RWPE2 (cell line): ENCODE results near the gene CHST1.

ENCODE experiments used
- ATAC-seq: fragments of 200-7000 bp; cut with Tn5 transposase; 3 replicates; pipeline ENCODE4 v1.9.1; 2021; ENCODE audit warnings: low read depth
- DNase-seq: peaks from one replicate; pipeline ENCODE4 v3.0.0-alpha.2; 2020; ENCODE audit warnings: low spot score
- H3K27ac ChIP-seq: fragments of 450-650 bp; 2 replicates; pipeline ENCODE4 v1.5.1; 2017; ENCODE audit warnings: mild to moderate bottlenecking; ENCODE audit not compliant: poor library complexity, severe bottlenecking
- H3K27me3 ChIP-seq: fragments of 250-450 bp; sonication (Bioruptor Pico); 2 replicates; pipeline ENCODE4 v1.5.1; 2021; ENCODE audit warnings: mild to moderate bottlenecking, moderate library complexity; ENCODE audit not compliant: insufficient read depth, poor library complexity, severe bottlenecking
- H3K36me3 ChIP-seq: fragments of 250-450 bp; sonication (Bioruptor Pico); 2 replicates; pipeline ENCODE4 v1.5.1; 2020; ENCODE audit warnings: low read depth, mild to moderate bottlenecking, moderate library complexity
- H3K4me1 ChIP-seq: fragments of 250-450 bp; sonication (Bioruptor Pico); 2 replicates; pipeline ENCODE4 v1.5.1; 2021; ENCODE audit warnings: mild to moderate bottlenecking, moderate library complexity; ENCODE audit not compliant: insufficient read depth, poor library complexity, severe bottlenecking
- H3K4me3 ChIP-seq: fragments of 250-450 bp; sonication (Bioruptor Pico); 2 replicates; pipeline ENCODE4 v1.5.1; 2021; ENCODE audit warnings: mild to moderate bottlenecking, moderate library complexity; ENCODE audit not compliant: severe bottlenecking
- H3K9me3 ChIP-seq: fragments of 250-450 bp; sonication (Bioruptor Pico); 2 replicates; pipeline ENCODE4 v1.5.1; 2021; ENCODE audit warnings: mild to moderate bottlenecking, moderate library complexity; ENCODE audit not compliant: severe bottlenecking
- TF ChIP-seq, protein P1 (sequence below): fragments of 450-650 bp; IDR thresholded peaks from one replicate; pipeline ENCODE4 v1.5.1; 2017; ENCODE audit warnings: mild to moderate bottlenecking, moderate library complexity; ENCODE audit not compliant: poor library complexity, severe bottlenecking

Gene CHST1

DNA sequence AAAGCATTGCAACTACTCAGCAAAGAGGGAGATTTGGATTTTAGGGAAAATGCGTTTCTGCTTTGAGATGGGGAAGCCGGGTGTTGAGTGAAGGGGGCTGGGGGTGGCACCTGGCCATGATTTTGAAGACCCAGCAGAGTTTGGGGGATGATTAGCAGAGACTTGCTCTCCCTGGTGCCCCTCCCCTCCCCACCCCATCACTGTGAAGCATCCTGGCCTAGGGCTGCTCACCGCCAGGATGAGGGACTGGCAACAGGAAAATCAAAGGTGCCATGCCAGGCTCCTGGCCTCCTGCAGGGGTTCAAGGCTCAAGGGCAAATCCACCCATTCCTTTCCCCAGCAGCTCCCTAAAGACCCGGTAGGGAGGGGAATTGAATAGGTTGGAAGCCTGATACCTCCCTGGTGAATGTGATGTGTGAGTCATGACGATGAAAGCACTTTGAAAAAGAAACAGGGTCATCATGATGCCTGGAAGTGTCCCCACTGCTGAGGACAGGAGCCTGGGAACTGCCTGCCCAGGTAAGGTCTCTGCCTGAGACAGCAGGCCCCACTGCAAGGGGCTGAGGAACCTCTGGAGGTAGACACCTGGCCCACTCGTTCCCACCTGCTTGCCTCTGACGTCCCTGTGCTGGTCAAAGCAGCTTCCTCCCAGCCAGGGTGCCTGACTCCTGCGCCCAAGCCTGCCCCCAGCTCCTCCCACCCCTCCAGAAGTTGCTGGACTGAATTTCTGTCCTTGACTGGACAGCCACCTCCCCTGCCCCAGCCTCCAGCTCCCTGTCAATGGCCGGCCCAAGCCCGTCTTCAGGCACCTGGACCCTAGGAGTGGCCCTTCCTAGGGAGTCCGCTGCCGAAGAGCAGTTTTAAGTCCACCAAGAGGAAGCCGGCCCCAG lies 1.7 kb downstream of the CHST1 start:
- peaks cover 66% of the 10 kb centered on the region for H3K27me3 ChIP-seq

GRCh38 chr11:45662665-45663485 lies 2.5 kb downstream of the CHST1 start:
- Histone ChIP-seq H3K4me3 (no peak overlapping the region), H3K9me3 (no peaks in the 10 kb centered on the region), H3K4me1 (no peaks in the 10 kb centered on the region), H3K36me3 (no peaks in the 10 kb centered on the region), H3K27me3 (peaks cover 65% of the 10 kb centered on the region), H3K27ac (no peak overlapping the region)
- TF ChIP-seq, protein P1, sequence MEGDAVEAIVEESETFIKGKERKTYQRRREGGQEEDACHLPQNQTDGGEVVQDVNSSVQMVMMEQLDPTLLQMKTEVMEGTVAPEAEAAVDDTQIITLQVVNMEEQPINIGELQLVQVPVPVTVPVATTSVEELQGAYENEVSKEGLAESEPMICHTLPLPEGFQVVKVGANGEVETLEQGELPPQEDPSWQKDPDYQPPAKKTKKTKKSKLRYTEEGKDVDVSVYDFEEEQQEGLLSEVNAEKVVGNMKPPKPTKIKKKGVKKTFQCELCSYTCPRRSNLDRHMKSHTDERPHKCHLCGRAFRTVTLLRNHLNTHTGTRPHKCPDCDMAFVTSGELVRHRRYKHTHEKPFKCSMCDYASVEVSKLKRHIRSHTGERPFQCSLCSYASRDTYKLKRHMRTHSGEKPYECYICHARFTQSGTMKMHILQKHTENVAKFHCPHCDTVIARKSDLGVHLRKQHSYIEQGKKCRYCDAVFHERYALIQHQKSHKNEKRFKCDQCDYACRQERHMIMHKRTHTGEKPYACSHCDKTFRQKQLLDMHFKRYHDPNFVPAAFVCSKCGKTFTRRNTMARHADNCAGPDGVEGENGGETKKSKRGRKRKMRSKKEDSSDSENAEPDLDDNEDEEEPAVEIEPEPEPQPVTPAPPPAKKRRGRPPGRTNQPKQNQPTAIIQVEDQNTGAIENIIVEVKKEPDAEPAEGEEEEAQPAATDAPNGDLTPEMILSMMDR, result no peak
- DNase-seq, result no peak
- ATAC-seq, result peak; percentile 37; the same call in 1 of the 3 replicates

More for the DNA sequence above, 1.7 kb downstream of the CHST1 start:
- TF ChIP-seq, protein P1, result no peak
- no peak overlapping the region for H3K4me3 ChIP-seq
- H3K4me1 ChIP-seq, result no peaks in the 10 kb centered on the region
- no peaks in the 10 kb centered on the region for H3K9me3 ChIP-seq
- H3K36me3 ChIP-seq, result no peaks in the 10 kb centered on the region
- ATAC-seq (no peak), DNase-seq (no peak)
- no peak overlapping the region for H3K27ac ChIP-seq

GRCh38 chr11:45662096-45662664 lies 3.2 kb downstream of the CHST1 start:
- no peak for ATAC-seq
- H3K27me3 ChIP-seq, result peaks cover 60% of the 10 kb centered on the region

GRCh38 chr11:45661439-45662055 lies 3.9 kb downstream of the CHST1 start:
- DNase-seq, result no peak
- Histone ChIP-seq H3K27me3 (peaks cover 56% of the 10 kb centered on the region), H3K4me1 (no peaks in the 10 kb centered on the region), H3K9me3 (no peaks in the 10 kb centered on the region), H3K4me3 (no peak overlapping the region), H3K36me3 (no peaks in the 10 kb centered on the region), H3K27ac (no peak overlapping the region)
- TF ChIP-seq, protein P1, result no peak
- no peak for ATAC-seq

More at GRCh38 chr11:45662096-45662664, 3.2 kb downstream of the CHST1 start:
- H3K9me3 ChIP-seq, result no peaks in the 10 kb centered on the region
- H3K36me3 ChIP-seq, result no peaks in the 10 kb centered on the region
- TF ChIP-seq, protein P1, result no peak
- DNase-seq, result no peak
- H3K4me1 ChIP-seq, result no peaks in the 10 kb centered on the region
- no peak overlapping the region for H3K27ac ChIP-seq
- no peak overlapping the region for H3K4me3 ChIP-seq
